Loucy (cell line): ENCODE data around the gene RSU1.

Experiments
- H2AFZ ChIP-seq: fragments of 200-600 bp; sonication (generic); 2 replicates; pipeline ENCODE4 v1.6.0; 2016; ENCODE audit warnings: antibody characterized with exemption, mild to moderate bottlenecking, low read length, moderate library complexity
- H3F3A ChIP-seq: fragments of 200-600 bp; 2 replicates; pipeline ENCODE4 v1.6.0; 2016; ENCODE audit warnings: antibody characterized with exemption, low read depth, mild to moderate bottlenecking
- H3K27me3 ChIP-seq: fragments of 200-600 bp; sonication (generic); 2 replicates; pipeline ENCODE4 v1.6.1; 2014; ENCODE audit warnings: low read length, mild to moderate bottlenecking; ENCODE audit not compliant: insufficient read depth, poor library complexity, severe bottlenecking
- H3K36me3 ChIP-seq: fragments of 200-600 bp; sonication (generic); 2 replicates; pipeline ENCODE4 v1.6.1; 2016; ENCODE audit warnings: low read length; ENCODE audit not compliant: insufficient read depth
- H3K4me1 ChIP-seq: fragments of 200-600 bp; sonication (generic); 2 replicates; pipeline ENCODE4 v1.5.1; 2014; ENCODE audit warnings: low read length, mild to moderate bottlenecking; ENCODE audit not compliant: insufficient read depth, poor library complexity, severe bottlenecking
- H3K4me2 ChIP-seq: fragments of 200-600 bp; sonication (generic); 2 replicates; pipeline ENCODE4 v1.6.0; 2014; ENCODE audit warnings: antibody characterized with exemption, low read length, low read depth, mild to moderate bottlenecking; ENCODE audit not compliant: poor library complexity, severe bottlenecking
- H3K4me3 ChIP-seq: fragments of 200-600 bp; sonication (generic); 2 replicates; pipeline ENCODE4 v1.5.1; 2014; ENCODE audit warnings: low read length, mild to moderate bottlenecking, mixed read lengths; ENCODE audit not compliant: poor library complexity, severe bottlenecking
- H3K79me2 ChIP-seq: fragments of 200-600 bp; sonication (generic); 2 replicates; pipeline ENCODE4 v1.6.1; 2014; ENCODE audit warnings: low read length; ENCODE audit not compliant: insufficient read depth
- H3K9ac ChIP-seq: fragments of 200-600 bp; sonication (generic); 2 replicates; pipeline ENCODE4 v1.6.0; 2014; ENCODE audit warnings: mild to moderate bottlenecking, low read depth, low read length, moderate library complexity; ENCODE audit not compliant: poor library complexity, severe bottlenecking
- H3K9me2 ChIP-seq: fragments of 200-600 bp; sonication (generic); replicated peaks from 2 replicates; pipeline ENCODE4 v1.6.1; 2016; ENCODE audit warnings: low read depth, low read length, mixed read lengths
- H3K9me3 ChIP-seq: fragments of 200-600 bp; sonication (generic); 2 replicates; pipeline ENCODE4 v1.6.1; 2014; ENCODE audit warnings: mild to moderate bottlenecking, antibody characterized with exemption, low read length, low read depth; ENCODE audit not compliant: insufficient read depth
- H4K20me1 ChIP-seq: fragments of 200-600 bp; sonication (generic); 2 replicates; pipeline ENCODE4 v1.6.0; 2014; ENCODE audit warnings: antibody characterized with exemption, low read length, mild to moderate bottlenecking; ENCODE audit not compliant: insufficient read depth, poor library complexity, severe bottlenecking
- EZH2phosphoT487 ChIP-seq: fragments of 200-600 bp; IDR thresholded peaks from 2 replicates; pipeline ENCODE4 v1.6.1; 2018; ENCODE audit warnings: antibody characterized with exemption, mild to moderate bottlenecking, moderate library complexity, borderline replicate concordance
- TF ChIP-seq, protein P1 (sequence below): fragments of 200-600 bp; sonication (generic); conservative IDR thresholded peaks from 2 replicates; pipeline ENCODE4 v1.5.1; 2014; ENCODE audit warnings: mild to moderate bottlenecking, antibody characterized with exemption, low read length

Gene RSU1

DNA sequence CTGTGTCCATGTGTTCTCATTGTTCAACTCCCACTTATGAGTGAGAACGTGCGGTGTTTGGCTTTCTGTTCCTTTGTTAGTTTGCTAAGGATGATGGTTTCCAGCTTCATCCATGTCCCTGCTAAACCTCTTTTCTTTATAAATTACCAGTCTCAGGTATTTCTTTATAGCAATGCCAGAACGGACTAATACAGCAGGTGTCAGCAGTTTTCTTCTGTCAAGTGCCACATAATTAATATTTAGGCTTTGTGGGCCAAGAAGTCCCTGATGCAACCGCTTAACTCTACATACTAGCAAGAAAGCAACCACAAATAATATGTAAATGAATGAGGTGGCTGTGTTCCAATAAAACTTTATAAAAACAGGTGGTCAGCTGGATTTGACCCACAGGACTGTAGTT is 269.3 kb downstream of the RSU1 start:
- Histone ChIP-seq H3K9me2 (no peaks in the 10 kb centered on the region), H2AFZ (no peak overlapping the region), H3K79me2 (no peaks in the 10 kb centered on the region), H3K4me3 (no peak overlapping the region), H3K4me2 (no peak overlapping the region), H3K9me3 (no peaks in the 10 kb centered on the region), H3K27me3 (no peaks in the 10 kb centered on the region), H3K9ac (no peak overlapping the region), H3F3A (no peaks in the 10 kb centered on the region), H3K36me3 (no peaks in the 10 kb centered on the region), H3K4me1 (no peaks in the 10 kb centered on the region), H4K20me1 (no peaks in the 10 kb centered on the region)
- no peak for TF ChIP-seq EZH2phosphoT487
- TF ChIP-seq, protein P1, sequence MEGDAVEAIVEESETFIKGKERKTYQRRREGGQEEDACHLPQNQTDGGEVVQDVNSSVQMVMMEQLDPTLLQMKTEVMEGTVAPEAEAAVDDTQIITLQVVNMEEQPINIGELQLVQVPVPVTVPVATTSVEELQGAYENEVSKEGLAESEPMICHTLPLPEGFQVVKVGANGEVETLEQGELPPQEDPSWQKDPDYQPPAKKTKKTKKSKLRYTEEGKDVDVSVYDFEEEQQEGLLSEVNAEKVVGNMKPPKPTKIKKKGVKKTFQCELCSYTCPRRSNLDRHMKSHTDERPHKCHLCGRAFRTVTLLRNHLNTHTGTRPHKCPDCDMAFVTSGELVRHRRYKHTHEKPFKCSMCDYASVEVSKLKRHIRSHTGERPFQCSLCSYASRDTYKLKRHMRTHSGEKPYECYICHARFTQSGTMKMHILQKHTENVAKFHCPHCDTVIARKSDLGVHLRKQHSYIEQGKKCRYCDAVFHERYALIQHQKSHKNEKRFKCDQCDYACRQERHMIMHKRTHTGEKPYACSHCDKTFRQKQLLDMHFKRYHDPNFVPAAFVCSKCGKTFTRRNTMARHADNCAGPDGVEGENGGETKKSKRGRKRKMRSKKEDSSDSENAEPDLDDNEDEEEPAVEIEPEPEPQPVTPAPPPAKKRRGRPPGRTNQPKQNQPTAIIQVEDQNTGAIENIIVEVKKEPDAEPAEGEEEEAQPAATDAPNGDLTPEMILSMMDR, result no peak

DNA sequence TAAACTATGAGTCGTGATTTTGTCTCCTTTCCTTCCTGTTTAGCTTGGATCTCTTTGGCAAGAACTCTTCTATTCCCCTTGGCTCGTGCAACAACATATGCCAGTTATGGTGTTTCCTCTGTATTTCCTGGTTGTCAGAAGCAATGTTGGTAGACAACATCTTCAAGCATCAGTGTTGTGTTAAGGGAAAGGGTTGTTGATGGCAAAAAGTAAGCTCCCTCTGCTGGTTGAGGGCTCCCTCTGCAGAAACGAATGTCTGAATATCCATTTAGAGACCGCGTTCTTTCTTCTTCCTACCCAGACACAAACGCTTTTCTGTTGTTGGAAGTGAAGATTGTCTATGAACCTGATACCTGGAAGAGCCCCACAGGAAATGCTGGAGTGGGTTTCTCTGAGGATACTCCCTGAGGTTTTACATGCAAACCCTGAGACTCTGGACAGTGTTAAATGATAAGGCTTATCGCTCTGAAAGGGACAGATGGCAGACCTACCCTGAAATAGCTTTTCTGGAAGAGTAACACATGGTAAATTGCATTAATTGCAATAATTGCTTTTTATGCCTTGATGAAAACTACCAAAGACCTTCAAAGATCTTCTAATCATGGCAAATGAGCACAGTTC is 272.0 kb downstream of the RSU1 start:
- Histone ChIP-seq H3K4me3 (no peak overlapping the region), H4K20me1 (no peaks in the 10 kb centered on the region), H3K9me2 (no peaks in the 10 kb centered on the region), H3F3A (no peaks in the 10 kb centered on the region), H3K27me3 (no peaks in the 10 kb centered on the region), H3K4me1 (no peaks in the 10 kb centered on the region), H3K36me3 (no peaks in the 10 kb centered on the region), H3K79me2 (no peaks in the 10 kb centered on the region), H3K9ac (no peak overlapping the region), H3K4me2 (no peak overlapping the region), H3K9me3 (no peaks in the 10 kb centered on the region), H2AFZ (no peak overlapping the region)
- TF ChIP-seq, protein P1, result peak; percentile 92
- TF ChIP-seq EZH2phosphoT487, result no peak

DNA sequence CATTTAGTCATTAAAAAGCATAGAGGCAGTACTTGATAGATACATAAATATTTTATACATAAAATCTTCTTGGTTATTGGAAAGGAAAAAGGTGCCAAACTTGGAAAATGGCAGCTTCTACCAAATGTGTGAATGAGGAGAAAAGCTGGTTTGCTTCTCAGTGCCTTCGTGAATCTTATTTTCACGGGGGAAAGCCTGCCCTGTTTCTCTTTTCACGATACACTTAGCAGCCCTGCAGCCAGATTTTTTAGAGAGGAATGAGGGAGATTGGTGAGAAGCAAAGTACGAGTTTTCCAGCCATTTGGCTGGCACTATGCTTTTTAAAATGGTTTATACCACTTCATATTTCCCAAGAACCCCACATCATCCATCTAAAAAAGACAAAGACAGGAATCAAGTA is 272.6 kb downstream of the RSU1 start:
- H3K4me2 ChIP-seq, result no peak overlapping the region
- no peaks in the 10 kb centered on the region for H3K4me1 ChIP-seq
- TF ChIP-seq, protein P1, result no peak
- no peak for TF ChIP-seq EZH2phosphoT487
- H3K4me3 ChIP-seq, result no peak overlapping the region
- H3K79me2 ChIP-seq, result no peaks in the 10 kb centered on the region
- no peaks in the 10 kb centered on the region for H3K36me3 ChIP-seq
- no peaks in the 10 kb centered on the region for H3F3A ChIP-seq
- H2AFZ ChIP-seq, result no peak overlapping the region
- H4K20me1 ChIP-seq, result no peaks in the 10 kb centered on the region
- H3K9me2 ChIP-seq, result no peaks in the 10 kb centered on the region
- no peaks in the 10 kb centered on the region for H3K27me3 ChIP-seq
- no peaks in the 10 kb centered on the region for H3K9me3 ChIP-seq
- no peak overlapping the region for H3K9ac ChIP-seq
